ENCODE data around the gene MIX23.

DNA sequence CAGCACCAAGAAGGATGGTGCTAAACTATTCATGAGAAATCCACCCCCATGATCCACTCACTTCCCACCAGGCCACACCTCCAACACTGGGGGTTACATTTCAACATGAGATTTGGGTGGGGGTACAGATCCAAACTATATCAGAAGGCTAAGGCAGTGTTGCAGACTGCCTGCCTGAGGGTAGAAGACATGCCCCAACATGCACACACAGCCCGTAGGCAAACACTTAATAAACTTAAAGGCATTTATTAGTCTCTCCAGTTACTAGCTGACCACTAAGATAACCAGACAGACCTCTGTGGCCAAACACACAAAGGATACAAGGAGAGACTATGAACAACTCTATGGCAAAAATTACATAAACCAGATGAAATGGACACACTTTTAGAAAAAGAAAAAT lies 11.1 kb upstream of the MIX23 start:
- TF ChIP-seq, protein P1, sequence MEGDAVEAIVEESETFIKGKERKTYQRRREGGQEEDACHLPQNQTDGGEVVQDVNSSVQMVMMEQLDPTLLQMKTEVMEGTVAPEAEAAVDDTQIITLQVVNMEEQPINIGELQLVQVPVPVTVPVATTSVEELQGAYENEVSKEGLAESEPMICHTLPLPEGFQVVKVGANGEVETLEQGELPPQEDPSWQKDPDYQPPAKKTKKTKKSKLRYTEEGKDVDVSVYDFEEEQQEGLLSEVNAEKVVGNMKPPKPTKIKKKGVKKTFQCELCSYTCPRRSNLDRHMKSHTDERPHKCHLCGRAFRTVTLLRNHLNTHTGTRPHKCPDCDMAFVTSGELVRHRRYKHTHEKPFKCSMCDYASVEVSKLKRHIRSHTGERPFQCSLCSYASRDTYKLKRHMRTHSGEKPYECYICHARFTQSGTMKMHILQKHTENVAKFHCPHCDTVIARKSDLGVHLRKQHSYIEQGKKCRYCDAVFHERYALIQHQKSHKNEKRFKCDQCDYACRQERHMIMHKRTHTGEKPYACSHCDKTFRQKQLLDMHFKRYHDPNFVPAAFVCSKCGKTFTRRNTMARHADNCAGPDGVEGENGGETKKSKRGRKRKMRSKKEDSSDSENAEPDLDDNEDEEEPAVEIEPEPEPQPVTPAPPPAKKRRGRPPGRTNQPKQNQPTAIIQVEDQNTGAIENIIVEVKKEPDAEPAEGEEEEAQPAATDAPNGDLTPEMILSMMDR (IDR thresholded peaks at IDR 0.05; ENCODE audit: insufficient read depth, low read depth, low read length), result no peak
- no peak for TF ChIP-seq EZH2 (IDR thresholded peaks at IDR 0.05; ENCODE audit: insufficient read depth, low read length)
